ENCODE data around the gene MYB.

MYB gene

DNA sequence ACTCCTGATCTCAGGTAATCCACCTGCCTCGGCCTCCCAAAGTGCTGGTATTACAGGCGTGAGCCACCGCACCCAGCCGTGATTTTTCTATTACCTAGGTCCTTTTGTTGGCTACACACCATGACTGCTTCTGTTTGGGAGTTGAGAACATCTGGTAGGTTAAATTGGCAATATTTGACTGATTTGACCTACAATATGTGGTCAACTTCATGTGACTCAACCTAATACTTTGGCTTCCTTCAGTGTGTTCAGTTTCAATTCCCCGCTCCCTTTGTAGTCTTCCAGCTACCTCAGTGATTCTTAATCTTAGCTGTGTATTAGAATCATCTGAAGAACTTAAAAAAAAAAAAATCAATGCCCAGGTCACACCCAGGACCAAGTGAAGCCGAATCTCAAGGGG lies 47.4 kb downstream of the MYB start:
- Mint-ChIP-seq H3K27ac (no peak overlapping the region), H3K27me3 (ENCODE audit: low read depth, poor library complexity) (peaks cover 4% of the 10 kb centered on the region), H3K9me3 (no peaks in the 10 kb centered on the region), H3K36me3 (ENCODE audit: low read depth) (no peaks in the 10 kb centered on the region), H3K4me3 (no peak overlapping the region), H3K4me1 (no peaks in the 10 kb centered on the region)
- DNase-seq, result no peak
- TF ChIP-seq, protein P1, sequence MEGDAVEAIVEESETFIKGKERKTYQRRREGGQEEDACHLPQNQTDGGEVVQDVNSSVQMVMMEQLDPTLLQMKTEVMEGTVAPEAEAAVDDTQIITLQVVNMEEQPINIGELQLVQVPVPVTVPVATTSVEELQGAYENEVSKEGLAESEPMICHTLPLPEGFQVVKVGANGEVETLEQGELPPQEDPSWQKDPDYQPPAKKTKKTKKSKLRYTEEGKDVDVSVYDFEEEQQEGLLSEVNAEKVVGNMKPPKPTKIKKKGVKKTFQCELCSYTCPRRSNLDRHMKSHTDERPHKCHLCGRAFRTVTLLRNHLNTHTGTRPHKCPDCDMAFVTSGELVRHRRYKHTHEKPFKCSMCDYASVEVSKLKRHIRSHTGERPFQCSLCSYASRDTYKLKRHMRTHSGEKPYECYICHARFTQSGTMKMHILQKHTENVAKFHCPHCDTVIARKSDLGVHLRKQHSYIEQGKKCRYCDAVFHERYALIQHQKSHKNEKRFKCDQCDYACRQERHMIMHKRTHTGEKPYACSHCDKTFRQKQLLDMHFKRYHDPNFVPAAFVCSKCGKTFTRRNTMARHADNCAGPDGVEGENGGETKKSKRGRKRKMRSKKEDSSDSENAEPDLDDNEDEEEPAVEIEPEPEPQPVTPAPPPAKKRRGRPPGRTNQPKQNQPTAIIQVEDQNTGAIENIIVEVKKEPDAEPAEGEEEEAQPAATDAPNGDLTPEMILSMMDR (IDR thresholded peaks at IDR 0.05), result no peak

DNA sequence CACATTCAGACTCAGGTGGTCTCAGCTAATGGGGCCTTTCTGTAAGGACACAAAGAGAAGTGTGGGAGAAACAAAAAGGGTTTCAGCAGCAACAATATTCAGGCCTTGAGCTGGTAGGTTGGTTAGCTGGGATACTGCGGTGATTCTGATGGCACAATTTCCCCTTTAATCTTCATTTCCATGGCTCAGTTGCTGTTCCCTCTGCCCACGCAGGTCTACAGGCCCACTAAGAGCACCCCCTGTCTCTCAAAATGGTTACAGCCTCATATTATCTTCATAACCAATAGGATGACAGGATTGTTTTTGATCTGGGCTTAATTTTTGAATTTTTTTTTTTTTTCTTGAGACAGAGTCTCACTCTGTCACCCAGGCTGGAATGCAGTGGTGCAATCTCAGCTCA lies 48.9 kb downstream of the MYB start:
- no peaks in the 10 kb centered on the region for H3K36me3 Mint-ChIP-seq (ENCODE audit: low read depth)
- no peaks in the 10 kb centered on the region for H3K4me1 Mint-ChIP-seq
- no peak overlapping the region for H3K27ac Mint-ChIP-seq
- peaks cover under 1% of the 10 kb centered on the region for H3K27me3 Mint-ChIP-seq (ENCODE audit: low read depth, poor library complexity)
- TF ChIP-seq, protein P1 (IDR thresholded peaks at IDR 0.05), result no peak
- H3K4me3 Mint-ChIP-seq, result no peak overlapping the region
- no peak for DNase-seq
- H3K9me3 Mint-ChIP-seq, result no peaks in the 10 kb centered on the region

DNA sequence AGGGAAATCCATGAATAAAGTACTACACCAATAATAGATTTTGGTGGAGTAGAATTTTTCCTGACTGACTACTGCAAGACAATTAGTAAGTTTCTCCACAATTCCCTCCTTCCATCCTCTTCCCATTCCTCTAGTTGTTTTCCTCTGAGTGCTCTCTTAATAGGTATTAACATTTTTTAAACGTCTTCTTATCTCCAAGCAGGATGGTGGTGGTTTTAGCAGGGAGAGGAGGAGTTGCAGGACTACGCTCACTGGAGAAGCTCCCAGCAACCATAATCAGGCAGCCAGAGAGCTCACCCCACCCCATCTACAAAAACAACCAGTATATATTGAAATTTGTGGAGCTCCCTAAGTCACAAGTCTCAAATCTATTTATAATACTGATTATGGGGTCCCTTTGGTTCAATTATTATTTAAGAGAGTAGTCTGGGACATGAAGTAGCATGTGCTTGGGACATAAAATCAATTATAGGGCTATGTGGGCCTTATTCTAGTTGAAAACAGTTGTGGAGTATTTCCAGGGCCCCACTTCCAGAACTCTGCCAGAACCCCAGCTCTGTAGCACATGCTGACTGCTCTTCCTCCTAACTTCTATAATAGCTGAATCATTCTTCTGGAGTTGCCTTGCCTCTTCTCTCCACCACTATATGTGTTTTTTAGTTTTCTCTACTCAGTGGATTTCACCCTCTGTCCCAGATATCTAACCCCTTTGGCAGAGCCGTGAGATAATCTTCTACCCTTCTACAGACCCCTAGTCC lies 49.8 kb downstream of the MYB start:
- H3K36me3 Mint-ChIP-seq (ENCODE audit: low read depth), result no peaks in the 10 kb centered on the region
- H3K27ac Mint-ChIP-seq, result no peak overlapping the region

DNA sequence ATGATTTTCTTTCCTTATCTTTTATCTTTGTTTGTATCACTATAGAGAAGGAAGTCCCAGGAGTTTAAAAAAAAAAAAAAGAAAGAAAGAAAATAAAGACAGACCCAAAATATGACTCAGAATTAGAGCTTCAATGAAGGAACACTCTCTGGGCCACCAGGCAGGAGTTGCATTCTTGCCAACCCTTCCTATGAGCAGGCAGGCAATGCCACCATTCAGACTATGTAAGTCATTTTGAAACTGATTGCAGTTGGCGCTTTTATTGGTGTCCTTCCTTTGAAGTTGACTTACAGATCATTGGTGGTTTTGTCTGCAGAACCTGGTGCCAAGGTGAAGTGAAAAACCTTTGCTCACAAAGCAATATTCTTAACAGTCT lies 50.3 kb downstream of the MYB start:
- H3K4me3 Mint-ChIP-seq, result no peak overlapping the region
- no peak for DNase-seq
- H3K27me3 Mint-ChIP-seq (ENCODE audit: low read depth, poor library complexity), result peaks cover 6% of the 10 kb centered on the region
- H3K9me3 Mint-ChIP-seq, result no peaks in the 10 kb centered on the region
- no peak overlapping the region for H3K27ac Mint-ChIP-seq
- TF ChIP-seq, protein P1 (IDR thresholded peaks at IDR 0.05), result no peak
- no peaks in the 10 kb centered on the region for H3K36me3 Mint-ChIP-seq (ENCODE audit: low read depth)
- H3K4me1 Mint-ChIP-seq, result no peaks in the 10 kb centered on the region

More for the DNA sequence above, 49.8 kb downstream of the MYB start:
- no peaks in the 10 kb centered on the region for H3K9me3 Mint-ChIP-seq
- no peak overlapping the region for H3K4me3 Mint-ChIP-seq
- H3K4me1 Mint-ChIP-seq, result no peaks in the 10 kb centered on the region
- TF ChIP-seq, protein P1 (IDR thresholded peaks at IDR 0.05), result no peak
- peaks cover under 1% of the 10 kb centered on the region for H3K27me3 Mint-ChIP-seq (ENCODE audit: low read depth, poor library complexity)
- DNase-seq, result no peak

DNA sequence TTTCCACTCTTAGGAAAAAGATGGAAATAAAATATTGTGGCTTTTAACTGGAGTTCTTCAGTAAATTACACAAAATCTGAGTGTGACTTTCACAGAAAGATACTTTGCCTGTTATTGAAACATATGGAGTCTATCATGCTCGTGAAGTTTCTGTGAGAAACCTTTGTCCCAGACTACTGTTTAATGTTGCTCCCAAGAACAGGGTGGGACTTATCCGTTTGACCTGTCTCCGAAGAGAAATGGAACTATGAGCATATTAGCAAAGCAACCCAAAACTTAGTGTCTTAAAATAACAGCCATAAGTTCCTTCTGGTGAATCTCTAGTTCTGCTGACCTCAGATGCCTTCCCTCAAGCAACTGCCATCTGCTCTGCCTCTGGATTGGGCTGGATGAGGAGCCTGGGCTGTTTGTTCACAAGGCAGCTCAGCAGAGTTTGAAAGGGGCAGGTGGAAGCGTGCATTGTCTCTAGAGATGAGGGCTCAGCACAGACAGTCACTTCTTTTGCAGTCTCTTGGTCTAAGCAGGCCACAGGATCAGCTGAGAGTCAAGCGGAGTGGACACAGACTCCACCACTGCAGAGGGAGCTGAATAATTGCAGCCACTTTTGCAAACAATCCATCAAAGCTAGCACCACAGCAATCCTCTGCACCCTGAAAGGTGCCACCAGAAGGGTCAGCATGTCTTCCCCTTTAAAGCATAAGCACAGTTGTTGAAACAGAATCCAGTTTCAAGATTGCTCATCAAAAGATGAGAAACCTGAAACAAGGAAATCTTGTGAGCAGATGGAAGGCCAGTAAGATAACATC lies 52.8 kb downstream of the MYB start:
- no peaks in the 10 kb centered on the region for H3K4me1 Mint-ChIP-seq
- TF ChIP-seq, protein P1 (IDR thresholded peaks at IDR 0.05), result no peak
- no peak overlapping the region for H3K4me3 Mint-ChIP-seq
- H3K9me3 Mint-ChIP-seq, result no peaks in the 10 kb centered on the region
- peak overlapping the region; percentile 26 for H3K27ac Mint-ChIP-seq
- no peak for DNase-seq
- H3K27me3 Mint-ChIP-seq (ENCODE audit: low read depth, poor library complexity), result peaks cover 7% of the 10 kb centered on the region
- H3K36me3 Mint-ChIP-seq (ENCODE audit: low read depth), result no peaks in the 10 kb centered on the region

Data from nephron progenitor cell (in vitro differentiated cells).